T-cell (primary cell): ENCODE measurements around the gene VSTM4. TPM values are rescaled to one million over a fixed set of nuclear protein-coding genes. Genes with fewer than 3 reads are reported as not detected.

ENCODE experiments used
- ATAC-seq, 4 experiments: fragments of 200-7000 bp in 3 of 4; fragments of 150-1000 bp in 1 of 4; cut with Tn5 transposase; replicated peaks in 1 of 4; 1 replicate in 3 of 4; 2 replicates in 1 of 4; pipeline ENCODE4 v1.10.0; 2021; ENCODE audit warnings: moderate library complexity in 3 of 4, mild to moderate bottlenecking in 2 of 4, moderate number of reproducible peaks in 1 of 4
- CTCF ChIA-PET, 2 donors: fragments of 300-600 bp; sonication (Branson Sonifier 250); formaldehyde crosslinking; loops; one replicate each; lab custom pipeline; 2022; ENCODE audit warnings: antibody characterized with exemption in 2 of 2; lab: Charles Lee
- POLR2A ChIA-PET, 2 donors: fragments of 300-600 bp; sonication (Branson Sonifier 250); formaldehyde crosslinking; loops; one replicate each; lab custom pipeline; 2022; ENCODE audit warnings: antibody characterized with exemption in 2 of 2; lab: Charles Lee
- DNase-seq, 35 experiments: peaks; one replicate each; pipeline versions ENCODE4 v3.0.0 to v3.0.0-alpha.2; 2013 to 2023
- H3K27ac ChIP-seq: one replicate; pipeline ENCODE4 v1.5.1; 2013; ENCODE audit warnings: low read length
- H3K27me3 ChIP-seq, 2 experiments: replicated peaks in 1 of 2; 1 replicate in 1 of 2; 2 replicates in 1 of 2; pipeline versions ENCODE4 v1.6.1 to v1.7.0; 2013; ENCODE audit warnings: low read length in 1 of 2, mixed read lengths in 1 of 2; ENCODE audit not compliant: control insufficient read depth in 2 of 2, insufficient read depth in 2 of 2; ENCODE audit errors: extremely low read depth in 1 of 2
- H3K36me3 ChIP-seq, 2 donors: 1 replicate in 1 of 2; 2 replicates in 1 of 2; pipeline versions ENCODE4 v1.6.1 to v1.7.0; 2013; ENCODE audit warnings: low read length in 1 of 2; ENCODE audit not compliant: control insufficient read depth in 2 of 2, insufficient read depth in 1 of 2; ENCODE audit errors: extremely low read depth in 1 of 2
- H3K4me1 ChIP-seq, 2 experiments: 1 replicate in 1 of 2; 2 replicates in 1 of 2; pipeline versions ENCODE4 v1.6.1 to v1.7.0; 2013; ENCODE audit warnings: low read length in 2 of 2, mixed read lengths in 1 of 2; ENCODE audit not compliant: insufficient read depth in 2 of 2, control insufficient read depth in 1 of 2; ENCODE audit errors: extremely low read depth in 1 of 2
- H3K4me3 ChIP-seq, 2 donors: 1 replicate in 1 of 2; 2 replicates in 1 of 2; pipeline versions ENCODE4 v1.5.1 to v1.7.0; 2013; ENCODE audit warnings: mild to moderate bottlenecking in 2 of 2, low read length in 1 of 2, moderate library complexity in 1 of 2; ENCODE audit not compliant: control insufficient read depth in 1 of 2; ENCODE audit errors: extremely low read depth in 1 of 2
- H3K9me3 ChIP-seq: 2 replicates; pipeline ENCODE4 v1.7.0; 2013
- H3K27ac Mint-ChIP-seq, 2 donors: one replicate each; pipeline ENCODE4 v1.8.0; 2020 to 2021; ENCODE audit warnings: mild to moderate bottlenecking in 2 of 2, mixed read lengths in 2 of 2
- H3K27me3 Mint-ChIP-seq, 2 donors: one replicate each; pipeline ENCODE4 v1.8.0; 2021 to 2022; ENCODE audit warnings: mixed read lengths in 2 of 2
- H3K36me3 Mint-ChIP-seq: one replicate; pipeline ENCODE4 v1.8.0; 2021; ENCODE audit warnings: mixed read lengths
- H3K4me1 Mint-ChIP-seq, 3 donors: one replicate each; pipeline ENCODE4 v1.8.0; 2020 to 2022; ENCODE audit warnings: mixed read lengths in 3 of 3, mild to moderate bottlenecking in 1 of 3
- H3K4me3 Mint-ChIP-seq, 3 donors: one replicate each; pipeline ENCODE4 v1.8.0; 2020 to 2022; ENCODE audit warnings: mild to moderate bottlenecking in 3 of 3, mixed read lengths in 3 of 3, moderate library complexity in 3 of 3
- H3K9me3 Mint-ChIP-seq, 3 donors: one replicate each; pipeline ENCODE4 v1.8.0; 2020 to 2022; ENCODE audit warnings: mixed read lengths in 3 of 3
- WGBS: methylation state at CpG from one replicate; pipeline ENCODE4 v1.1.5; 2013; ENCODE audit warnings: missing lambda C conversion rate; ENCODE audit not compliant: insufficient coverage; 5-methylcytosine and 5-hydroxymethylcytosine counted together
- total RNA-seq, 35 experiments: library from RNA in 6 of 35; stranded (reverse) in 6 of 35; fragments of 120-200 nt in 1 of 35; gene quantifications; one replicate each; pipeline versions ENCODE4 v1.2.1 to v1.2.4 and lab custom pipeline; 2013 to 2026

Gene VSTM4
- total RNA-seq, 5 donors from 2014 or later (not counting 1 experiment from before 2014, with no cell fraction given) = 0.09 to 0.19 (median 0.10) TPM; not detected in 2

GRCh38 chr10:49080071-49080470, 35.3 kb downstream of the VSTM4 start:
- H3K4me1 ChIP-seq = no peaks in the 10 kb centered on the region
- H3K4me3 ChIP-seq = no peak overlapping the region
- Mint-ChIP-seq H3K4me1 (no peaks in the 10 kb centered on the region), H3K27me3 (peaks cover 8 to 10% of the 10 kb centered on the region in 2 donors), H3K4me3 (no peak overlapping the region), H3K9me3 (no peaks in the 10 kb centered on the region), H3K36me3 (no peaks in the 10 kb centered on the region), H3K27ac (no peak overlapping the region)
- CTCF ChIA-PET = no interaction called here
- H3K36me3 ChIP-seq = no peaks in the 10 kb centered on the region
- 43% methylated on average over 1 of the region's 1 CpG for WGBS
- DNase-seq (no peak), ATAC-seq (no peak)
- no peaks in the 10 kb centered on the region for H3K9me3 ChIP-seq
- peaks cover 0 to 13% of the 10 kb centered on the region in 2 experiments for H3K27me3 ChIP-seq
- H3K27ac ChIP-seq = no peak overlapping the region
- POLR2A ChIA-PET = no interaction called here

GRCh38 chr10:49079499-49079898, 35.8 kb downstream of the VSTM4 start:
- H3K4me3 Mint-ChIP-seq = no peak overlapping the region
- WGBS = no CpG with 5 or more reads among the region's 3 CpGs
- no peaks in the 10 kb centered on the region for H3K9me3 Mint-ChIP-seq
- ATAC-seq (no peak), DNase-seq (no peak)
- CTCF ChIA-PET = no interaction called here
- POLR2A ChIA-PET = no interaction called here
- H3K36me3 ChIP-seq = no peaks in the 10 kb centered on the region
- no peak overlapping the region for H3K27ac ChIP-seq
- no peaks in the 10 kb centered on the region for H3K9me3 ChIP-seq
- no peaks in the 10 kb centered on the region for H3K4me1 Mint-ChIP-seq
- peaks cover 0 to 13% of the 10 kb centered on the region in 2 experiments for H3K27me3 ChIP-seq
- H3K36me3 Mint-ChIP-seq = no peaks in the 10 kb centered on the region
- peaks cover 8 to 10% of the 10 kb centered on the region in 2 donors for H3K27me3 Mint-ChIP-seq
- H3K4me3 ChIP-seq = no peak overlapping the region
- H3K27ac Mint-ChIP-seq = no peak overlapping the region
- no peaks in the 10 kb centered on the region for H3K4me1 ChIP-seq

- Mint-ChIP-seq H3K27ac (no peak overlapping the region), H3K36me3 (no peaks in the 10 kb centered on the region), H3K9me3 (no peaks in the 10 kb centered on the region), H3K4me3 (no peak overlapping the region), H3K27me3 (peaks cover 8 to 10% of the 10 kb centered on the region in 2 donors), H3K4me1 (no peaks in the 10 kb centered on the region)
- Histone ChIP-seq H3K27me3 (peaks cover 0 to 13% of the 10 kb centered on the region in 2 experiments), H3K27ac (no peak overlapping the region), H3K9me3 (no peaks in the 10 kb centered on the region), H3K4me1 (no peaks in the 10 kb centered on the region), H3K36me3 (no peaks in the 10 kb centered on the region), H3K4me3 (no peak overlapping the region)
- 63% methylated on average over 2 of the region's 3 CpGs for WGBS
- DNase-seq = no peak
- no peak for ATAC-seq
- CTCF ChIA-PET = no interaction called here
- POLR2A ChIA-PET = no interaction called here
Measured at GRCh38 chr10:49079072-49079471, 36.2 kb downstream of the VSTM4 start.

DNA sequence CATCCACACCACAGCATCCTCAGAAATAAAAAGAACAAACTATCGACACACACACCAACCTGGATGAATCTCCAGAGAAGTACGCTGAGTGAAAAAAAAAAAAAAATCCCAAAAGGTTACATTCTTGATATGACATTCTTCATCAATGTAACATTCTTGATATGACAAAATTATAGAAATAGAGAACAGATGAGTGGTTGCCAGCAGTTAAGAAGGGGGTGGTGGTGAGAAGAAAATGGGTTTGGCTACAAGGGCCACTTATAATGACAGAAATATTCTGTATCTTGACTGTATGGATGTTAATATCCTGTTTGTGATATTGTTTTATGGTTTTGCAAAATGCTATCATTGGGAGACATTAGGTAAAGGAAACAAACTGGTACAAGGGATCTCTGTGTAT, 36.9 kb downstream of the VSTM4 start:
- H3K36me3 Mint-ChIP-seq = no peaks in the 10 kb centered on the region
- H3K27ac Mint-ChIP-seq = no peak overlapping the region
- H3K4me1 Mint-ChIP-seq = no peaks in the 10 kb centered on the region
- no peak overlapping the region for H3K4me3 Mint-ChIP-seq
- Histone ChIP-seq H3K36me3 (no peaks in the 10 kb centered on the region), H3K4me1 (no peaks in the 10 kb centered on the region), H3K4me3 (no peak overlapping the region), H3K27ac (no peak overlapping the region), H3K27me3 (peaks cover 0 to 13% of the 10 kb centered on the region in 2 experiments), H3K9me3 (no peaks in the 10 kb centered on the region)
- no peaks in the 10 kb centered on the region for H3K9me3 Mint-ChIP-seq
- ChIA-PET CTCF (no interaction called here), POLR2A (no interaction called here)
- ATAC-seq (no peak), DNase-seq (no peak)
- WGBS = no CpG with 5 or more reads among the region's 2 CpGs
- H3K27me3 Mint-ChIP-seq = peaks cover 8 to 10% of the 10 kb centered on the region in 2 donors

- no peak overlapping the region for H3K27ac ChIP-seq
- H3K36me3 ChIP-seq = no peaks in the 10 kb centered on the region
- 57% methylated on average over 9 of the region's 13 CpGs for WGBS
- no peaks in the 10 kb centered on the region for H3K4me1 Mint-ChIP-seq
- H3K4me1 ChIP-seq = no peaks in the 10 kb centered on the region
- H3K27me3 Mint-ChIP-seq = peaks cover 8 to 10% of the 10 kb centered on the region in 2 donors
- CTCF ChIA-PET = no interaction called here
- H3K27me3 ChIP-seq = peaks cover 0 to 13% of the 10 kb centered on the region in 2 experiments
- no peak overlapping the region for H3K27ac Mint-ChIP-seq
- POLR2A ChIA-PET = no interaction called here
- H3K9me3 ChIP-seq = no peaks in the 10 kb centered on the region
- ATAC-seq = no peak
- H3K4me3 ChIP-seq = no peak overlapping the region
- DNase-seq = no peak
- no peak overlapping the region for H3K4me3 Mint-ChIP-seq
- H3K9me3 Mint-ChIP-seq = no peaks in the 10 kb centered on the region
- no peaks in the 10 kb centered on the region for H3K36me3 Mint-ChIP-seq
Measured at GRCh38 chr10:49076741-49077521, 38.4 kb downstream of the VSTM4 start.

- 50% methylated on average over 7 of the region's 7 CpGs for WGBS
- CTCF ChIA-PET = no interaction called here
- H3K27me3 ChIP-seq = peaks cover 0 to 13% of the 10 kb centered on the region in 2 experiments
- ATAC-seq (no peak), DNase-seq (no peak)
- H3K9me3 Mint-ChIP-seq = no peaks in the 10 kb centered on the region
- H3K4me1 Mint-ChIP-seq = no peaks in the 10 kb centered on the region
- peaks cover 8 to 10% of the 10 kb centered on the region in 2 donors for H3K27me3 Mint-ChIP-seq
- H3K36me3 Mint-ChIP-seq = no peaks in the 10 kb centered on the region
- no peak overlapping the region for H3K27ac ChIP-seq
- no peak overlapping the region for H3K4me3 ChIP-seq
- H3K4me3 Mint-ChIP-seq = no peak overlapping the region
- no peaks in the 10 kb centered on the region for H3K4me1 ChIP-seq
- H3K36me3 ChIP-seq = no peaks in the 10 kb centered on the region
- no peaks in the 10 kb centered on the region for H3K9me3 ChIP-seq
- H3K27ac Mint-ChIP-seq = no peak overlapping the region
- POLR2A ChIA-PET = no interaction called here
Measured at GRCh38 chr10:49076319-49076718, 39.0 kb downstream of the VSTM4 start.
